ENCODE results near the gene PAX7.
"Not testable (repeated sequence)": the region's sequence is repeated elsewhere in the genome, so short reads cannot be mapped to it uniquely, and the experiment has no call there.

PAX7 gene

GRCh38 chr1:18667333-18667732, 36.7 kb downstream of the PAX7 start:
- DNase-seq = no peak

DNA sequence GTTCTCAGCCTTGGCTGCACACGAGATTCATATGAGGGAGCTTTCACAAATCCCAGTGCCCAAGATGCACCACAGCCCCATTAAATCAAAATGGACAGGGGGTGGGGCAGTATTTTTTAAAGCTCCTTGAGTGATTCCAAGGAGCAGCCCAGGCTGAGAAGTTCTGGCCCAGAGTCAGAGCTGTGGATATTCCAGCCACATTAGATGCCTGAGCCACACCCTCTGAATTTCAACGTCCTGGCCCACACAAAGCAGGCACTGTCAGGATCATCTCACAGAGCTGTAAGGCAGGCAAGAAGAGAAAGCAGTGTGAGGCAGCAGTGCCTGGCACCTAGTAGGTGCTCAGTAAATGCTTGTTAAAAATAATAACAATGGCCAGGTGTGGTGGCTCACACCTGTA, 37.4 kb downstream of the PAX7 start:
- no peak for DNase-seq

GRCh38 chr1:18668750-18669404, 38.2 kb downstream of the PAX7 start:
- DNase-seq = no peak

DNA sequence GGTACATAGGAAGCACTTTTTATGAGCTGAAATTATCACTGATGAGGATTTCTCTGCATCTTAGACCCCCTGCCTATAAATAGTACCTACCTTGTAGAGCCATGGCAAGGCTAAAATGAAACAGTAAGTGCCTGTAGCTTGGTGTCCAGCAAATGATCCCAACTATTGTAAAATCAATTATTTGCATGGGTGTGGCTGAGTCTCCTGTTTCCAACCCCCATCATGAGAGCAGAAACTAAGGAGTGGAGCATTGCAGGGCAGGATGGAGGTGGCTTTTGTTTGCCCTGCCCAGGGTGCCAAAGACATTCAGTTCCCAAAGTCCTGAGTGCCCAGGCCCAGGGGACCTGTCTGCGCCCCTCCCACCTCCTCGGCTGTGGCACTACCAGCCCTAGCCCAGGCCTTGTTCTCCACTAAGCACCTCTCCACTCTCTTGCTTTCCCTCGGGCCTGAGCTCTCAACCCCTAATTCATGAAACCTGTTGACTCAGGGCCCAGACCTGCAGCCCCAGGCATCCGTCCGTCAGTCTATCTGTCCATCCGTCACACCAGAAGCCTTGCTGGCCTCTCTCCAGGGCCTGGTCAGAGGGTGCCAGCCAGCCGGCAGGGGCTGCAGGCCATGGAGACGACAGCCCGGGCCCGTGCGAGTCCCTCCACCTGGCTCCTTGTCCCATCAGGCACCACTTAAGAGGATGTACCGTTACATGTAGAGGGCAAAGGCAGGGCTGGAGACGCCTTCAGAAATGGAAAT, 39.6 kb downstream of the PAX7 start:
- no peak for DNase-seq

DNA sequence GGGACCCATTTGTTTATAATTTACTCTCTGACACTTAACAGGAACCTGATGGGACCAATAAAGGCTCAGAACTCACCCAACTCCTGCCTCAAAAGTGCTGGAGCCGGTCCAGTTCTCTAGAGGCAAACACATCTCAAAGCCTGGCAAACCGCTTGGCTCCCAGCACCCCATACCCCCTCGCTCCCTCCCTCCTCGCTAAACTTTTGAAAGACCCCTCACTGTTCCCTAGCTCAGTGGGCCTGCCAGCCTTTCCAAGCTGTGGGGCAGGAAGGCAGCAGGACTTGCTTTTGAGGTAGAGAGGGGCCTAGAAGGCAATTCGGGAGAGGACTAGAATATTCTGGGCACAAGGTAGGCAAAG, 40.2 kb downstream of the PAX7 start:
- DNase-seq = no peak

DNA sequence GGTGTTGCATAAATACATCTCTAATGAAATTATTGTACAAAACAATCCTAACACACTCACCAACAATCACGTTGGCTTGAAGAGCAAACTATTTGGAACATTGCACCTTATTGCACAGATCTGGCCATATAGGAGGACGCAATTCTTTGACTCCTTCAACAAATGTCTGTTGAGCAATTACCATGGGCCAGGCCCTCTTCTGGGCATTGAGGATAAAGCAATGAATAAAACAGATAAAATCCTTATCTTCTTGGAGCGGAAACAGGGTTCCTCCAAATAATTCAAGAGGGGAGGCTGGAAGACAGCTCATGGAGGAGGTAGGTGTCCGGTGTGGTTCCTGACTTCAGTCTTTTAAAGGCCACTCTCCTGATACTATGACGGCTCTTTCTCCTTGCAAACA, 43.3 kb downstream of the PAX7 start:
- DNase-seq = no peak

DNA sequence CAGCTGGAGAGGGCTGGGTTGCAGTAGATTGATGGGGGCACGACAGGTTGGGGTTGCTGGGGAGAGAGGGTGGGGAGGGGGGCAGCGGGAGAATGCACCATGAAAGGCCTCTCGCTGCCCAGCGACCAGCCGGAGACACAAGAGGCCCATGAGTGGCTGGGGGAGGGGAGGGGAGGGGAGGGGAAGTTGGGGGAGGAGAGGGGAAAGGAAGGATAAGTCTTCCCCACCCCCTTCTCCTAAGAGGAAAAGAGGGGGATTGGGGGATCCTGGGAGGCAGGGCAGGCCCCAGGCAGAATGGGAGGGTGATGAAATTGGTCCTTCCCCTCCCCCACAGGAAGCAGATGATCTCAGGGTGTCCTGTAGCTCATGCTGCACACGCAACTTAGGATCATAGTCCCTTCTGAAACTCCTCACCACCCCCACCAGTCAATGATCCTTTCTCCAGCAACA, 45.7 kb downstream of the PAX7 start:
- no peak for DNase-seq

- DNase-seq = peak; percentile 35
These were observed 50.8 kb downstream of the PAX7 start for GRCh38 chr1:18681423-18681835.

DNA sequence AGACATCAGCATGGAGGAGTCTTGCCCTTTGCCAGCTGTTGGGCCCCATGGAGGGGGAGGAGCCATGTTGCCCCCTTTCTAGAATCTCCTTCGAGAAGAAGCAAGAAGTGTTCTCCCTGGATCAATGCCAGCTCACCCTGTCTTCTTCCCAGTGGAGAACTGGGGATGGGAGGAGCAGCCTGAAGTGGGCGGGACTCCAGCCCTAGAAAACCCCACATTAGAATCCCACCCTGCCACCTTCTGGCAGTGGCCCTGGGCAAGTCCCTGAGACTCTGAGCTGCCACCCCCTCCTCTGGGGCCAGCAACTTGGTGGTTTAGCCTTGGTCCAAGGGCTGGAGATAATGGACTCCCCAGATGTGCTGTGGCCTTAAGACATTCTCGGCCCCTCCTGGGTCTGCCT, 51.7 kb downstream of the PAX7 start:
- DNase-seq = no peak

DNA sequence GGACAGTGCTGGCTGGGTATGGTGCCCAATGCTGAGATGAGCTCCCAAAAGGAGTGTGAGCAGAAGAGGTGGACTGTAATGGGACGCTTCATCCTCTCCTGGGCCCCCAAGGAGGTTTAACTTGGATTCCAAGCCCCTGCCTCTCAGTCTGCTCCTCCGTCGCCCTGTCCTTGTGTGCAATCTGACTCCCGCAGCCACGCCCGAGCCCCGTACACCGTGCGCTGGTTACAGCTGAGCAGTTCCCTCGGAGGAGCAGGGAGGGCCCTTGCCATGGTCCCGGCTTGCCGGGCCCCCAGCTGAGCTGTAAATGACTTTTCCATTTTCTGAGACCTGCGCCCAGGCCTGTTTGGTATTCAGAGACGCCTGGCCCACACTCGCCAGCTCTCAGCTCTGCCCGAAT, 53.7 kb downstream of the PAX7 start:
- DNase-seq = no peak

DNA sequence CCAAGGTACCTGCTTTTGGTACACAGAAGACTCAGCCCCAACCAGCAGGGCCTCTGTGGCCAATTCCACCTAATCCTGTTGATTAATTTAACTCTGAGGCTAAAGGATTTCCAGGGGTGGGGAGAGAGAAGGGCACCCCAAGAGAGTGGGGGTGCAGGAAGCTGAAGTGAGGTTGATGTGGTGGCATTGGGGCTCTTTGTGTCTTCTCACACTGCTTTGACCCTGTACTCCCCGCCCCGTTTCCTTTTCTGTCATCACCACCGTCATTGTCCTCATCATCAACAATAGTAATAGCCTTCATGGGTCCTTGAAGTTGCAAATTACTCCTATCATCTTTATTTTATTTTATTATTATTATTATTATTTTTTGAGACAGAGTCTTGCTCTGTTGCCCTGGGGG, 55.9 kb downstream of the PAX7 start:
- no peak for DNase-seq

DNA sequence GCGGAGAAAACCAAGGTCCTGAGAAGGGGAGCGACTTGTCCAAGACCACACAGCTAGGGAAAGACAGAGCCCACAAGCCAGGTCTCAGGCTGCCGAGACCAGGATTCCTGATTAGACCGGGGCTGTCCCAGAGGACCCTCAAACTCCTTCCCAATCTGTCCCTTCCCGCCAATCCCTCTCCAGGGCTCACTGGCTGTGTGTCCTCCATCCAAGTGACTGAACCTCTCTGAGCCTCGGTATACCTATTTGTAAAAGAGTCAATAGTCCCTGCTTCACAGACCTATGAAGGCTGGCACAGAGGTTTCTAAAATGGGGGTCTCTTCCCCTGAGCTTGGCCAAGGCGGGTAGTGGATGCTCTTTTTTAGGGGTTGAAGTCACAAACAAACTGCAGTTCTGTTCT, 56.6 kb downstream of the PAX7 start:
- no peak for DNase-seq

GRCh38 chr1:18691648-18692047, 61.0 kb downstream of the PAX7 start:
- no peak for DNase-seq

- no peak for DNase-seq
These were observed 62.8 kb downstream of the PAX7 start for GRCh38 chr1:18693256-18694098.

DNA sequence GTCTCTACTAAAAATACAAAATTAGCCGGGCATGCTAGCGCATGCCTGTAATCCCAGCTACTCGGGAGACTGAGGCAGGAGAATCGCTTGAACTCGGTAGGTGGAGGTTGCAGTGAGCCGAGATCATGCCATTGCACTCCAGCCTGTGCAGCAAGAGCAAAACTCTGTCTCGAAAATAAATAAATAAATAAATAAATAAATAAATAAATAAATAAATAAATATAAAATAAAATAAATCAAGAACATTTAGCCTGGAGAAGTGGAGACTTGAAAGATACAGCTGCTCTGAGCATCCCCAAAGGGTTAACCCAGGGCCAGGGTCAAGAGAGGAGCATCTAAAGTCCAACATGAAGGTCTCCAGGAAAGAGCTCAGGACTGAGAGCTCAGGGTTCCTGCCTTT, 63.6 kb downstream of the PAX7 start:
- not testable (repeated sequence) for DNase-seq

- no peak for DNase-seq
These were observed 66.9 kb downstream of the PAX7 start for GRCh38 chr1:18697541-18697940.

GRCh38 chr1:18700530-18700929, 69.9 kb downstream of the PAX7 start:
- DNase-seq = no peak

DNA sequence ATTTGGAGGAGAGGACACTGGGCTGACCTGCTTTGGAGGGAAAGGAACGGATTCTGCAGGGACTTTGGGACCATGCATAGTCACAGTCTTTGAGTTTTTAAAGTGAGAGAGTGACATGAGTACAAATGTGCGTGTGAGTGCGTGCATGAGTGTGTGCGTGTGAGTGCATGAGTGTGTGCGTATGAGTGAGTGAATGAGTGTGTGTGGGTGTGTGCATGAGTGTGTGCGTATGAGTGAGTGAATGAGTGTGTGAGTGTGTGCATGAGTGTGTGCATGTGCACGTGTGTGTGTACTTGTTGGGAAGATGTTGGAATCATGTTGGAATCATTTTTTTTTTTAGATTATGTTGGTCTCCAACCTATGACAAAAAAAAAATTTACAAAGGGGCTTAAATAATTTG, 70.5 kb downstream of the PAX7 start:
- no peak for DNase-seq

DNA sequence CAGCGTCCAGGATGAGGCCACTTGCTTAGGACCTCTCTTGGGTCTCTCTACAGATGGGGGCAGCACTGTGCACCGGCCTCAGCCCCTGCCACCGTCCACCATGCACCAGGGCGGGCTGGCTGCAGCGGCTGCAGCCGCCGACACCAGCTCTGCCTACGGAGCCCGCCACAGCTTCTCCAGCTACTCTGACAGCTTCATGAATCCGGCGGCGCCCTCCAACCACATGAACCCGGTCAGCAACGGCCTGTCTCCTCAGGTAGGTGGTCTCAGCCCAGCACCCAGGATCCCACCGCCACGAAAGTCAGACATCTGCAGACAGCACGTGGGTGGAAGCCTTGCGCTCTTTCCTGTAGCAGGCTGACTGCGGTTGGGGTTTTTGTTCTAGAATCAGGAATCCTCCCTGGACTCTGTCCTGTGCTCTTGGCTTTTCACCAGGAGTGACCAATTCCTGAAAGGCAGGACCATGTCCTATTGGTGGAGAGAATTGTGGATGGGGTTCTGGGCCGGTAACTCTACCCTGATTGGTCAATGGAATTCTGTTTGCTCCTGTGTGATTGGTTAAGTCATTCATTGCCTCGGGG, 72.5 kb downstream of the PAX7 start:
- no peak for DNase-seq

GRCh38 chr1:18705811-18706210, 75.2 kb downstream of the PAX7 start:
- DNase-seq = no peak

GRCh38 chr1:18707696-18708257, 77.1 kb downstream of the PAX7 start:
- no peak for DNase-seq

DNA sequence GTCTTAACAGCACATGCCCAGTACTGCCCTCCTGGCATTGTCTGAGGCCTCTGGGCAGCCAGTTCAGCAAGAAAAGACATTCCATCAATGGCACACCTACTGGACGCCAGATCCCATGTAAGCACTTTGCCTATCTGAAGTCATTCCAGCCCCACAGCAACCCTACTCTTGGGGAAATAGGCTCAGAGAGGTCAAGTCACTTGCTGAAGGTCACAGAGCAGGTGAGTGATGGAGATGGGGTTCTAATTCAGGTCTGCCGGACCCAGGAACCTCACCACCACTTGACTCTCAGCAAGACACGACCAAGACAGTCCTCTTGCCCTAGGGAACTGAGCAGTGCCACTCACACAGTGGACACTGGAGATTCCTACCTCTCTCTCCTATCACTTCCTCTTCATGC, 79.4 kb downstream of the PAX7 start:
- DNase-seq = no peak

DNA sequence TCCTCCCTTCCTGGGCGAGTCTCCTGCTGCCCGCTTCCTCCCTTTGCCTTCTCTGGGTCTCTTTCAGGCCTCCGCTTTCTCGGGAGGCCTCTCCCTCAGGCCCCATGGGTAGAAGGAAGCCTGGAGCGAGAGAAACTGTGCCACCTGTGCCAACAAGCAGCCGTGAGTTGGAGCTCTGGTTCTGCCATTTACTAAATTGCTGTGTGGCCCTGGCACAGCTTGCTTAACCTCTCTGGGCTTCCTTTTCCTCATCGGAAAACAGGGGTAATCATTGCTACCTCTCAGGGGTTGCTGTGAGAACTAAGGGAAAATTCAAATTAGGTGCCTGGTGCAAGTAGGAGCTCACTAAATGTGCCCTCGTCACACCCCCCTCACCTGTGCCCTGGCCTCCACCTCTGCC, 80.4 kb downstream of the PAX7 start:
- no peak for DNase-seq

All from NCI-H1105 treated with DMSO at 0.1 percent for 48 hours (cell line).